Central memory CD8-positive, alpha-beta T cell (primary cell): ENCODE results near the gene ALX1.

ENCODE experiments used
- ATAC-seq: fragments of 150-1000 bp; cut with Tn5 transposase; replicated peaks from 2 replicates; pipeline ENCODE4 v1.10.0; 2022; ENCODE audit warnings: mild to moderate bottlenecking, moderate FRiP score, moderate number of reproducible peaks; ENCODE audit not compliant: poor library complexity, severe bottlenecking; ENCODE audit errors: extremely low read depth
- DNase-seq, 2 donors: peaks; one replicate each; pipeline ENCODE4 v3.0.0; 2021; ENCODE audit warnings: low spot score in 2 of 2
- H3K27ac Mint-ChIP-seq: one replicate; pipeline ENCODE4 v1.8.0; 2022; ENCODE audit warnings: low read depth, mild to moderate bottlenecking, moderate library complexity, mixed read lengths
- H3K27me3 Mint-ChIP-seq: one replicate; pipeline ENCODE4 v1.8.0; 2022; ENCODE audit warnings: mixed read lengths
- H3K36me3 Mint-ChIP-seq: one replicate; pipeline ENCODE4 v1.8.0; 2022; ENCODE audit warnings: mild to moderate bottlenecking, moderate library complexity, mixed read lengths; ENCODE audit not compliant: insufficient read depth
- H3K4me1 Mint-ChIP-seq: one replicate; pipeline ENCODE4 v1.8.0; 2022; ENCODE audit warnings: mixed read lengths
- H3K4me3 Mint-ChIP-seq: one replicate; pipeline ENCODE4 v1.8.0; 2022; ENCODE audit warnings: mild to moderate bottlenecking, moderate library complexity, mixed read lengths
- H3K9me3 Mint-ChIP-seq: one replicate; pipeline ENCODE4 v1.8.0; 2022; ENCODE audit warnings: mixed read lengths

ALX1 gene

DNA sequence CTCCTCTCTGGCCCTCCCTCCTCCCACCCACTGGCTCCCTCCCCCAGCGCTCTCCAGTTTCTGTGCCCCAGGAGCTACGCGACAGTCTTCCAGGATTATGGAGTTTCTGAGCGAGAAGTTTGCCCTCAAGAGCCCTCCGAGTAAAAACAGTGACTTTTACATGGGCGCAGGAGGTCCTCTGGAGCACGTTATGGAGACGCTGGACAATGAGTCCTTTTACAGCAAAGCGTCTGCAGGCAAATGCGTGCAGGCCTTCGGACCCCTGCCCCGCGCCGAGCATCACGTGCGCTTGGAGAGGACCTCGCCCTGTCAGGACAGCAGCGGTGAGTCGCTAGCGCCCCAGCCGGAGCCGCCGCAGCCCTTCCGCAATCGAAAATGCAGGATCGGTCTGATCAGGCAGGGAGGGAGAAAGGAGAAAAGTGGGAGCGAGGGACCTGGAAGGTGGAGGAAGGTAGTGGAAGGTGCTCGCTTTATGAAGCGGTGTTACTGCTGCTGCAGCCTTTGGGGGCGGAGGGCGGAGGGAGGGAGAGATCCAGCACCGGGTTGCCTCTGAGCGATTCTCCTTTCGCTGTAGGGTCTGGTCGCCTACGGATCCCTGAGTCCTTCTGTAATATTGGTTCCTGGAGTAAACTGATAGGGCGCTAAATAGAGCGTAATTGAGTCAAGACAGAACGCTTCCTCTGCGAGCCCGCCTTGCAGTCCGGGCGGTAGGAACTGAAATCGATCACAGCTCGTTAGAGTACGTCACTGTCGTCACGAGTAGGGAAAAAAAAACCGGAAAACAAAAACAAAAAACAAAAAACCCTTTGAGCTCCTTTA, at the start of gene ALX1:
Gene ALX1, plus strand, starts transcription at position 56 of the 819 bp plus-strand sequence. Its CDS starts 42 bp downstream, at position 98.
- ATAC-seq (no peak), DNase-seq (no peak)
- H3K27me3 Mint-ChIP-seq, result no peaks in the 10 kb centered on the region
- no peaks in the 10 kb centered on the region for H3K36me3 Mint-ChIP-seq
- peaks cover 4% of the 10 kb centered on the region for H3K9me3 Mint-ChIP-seq
- no peak within 1 kb of the TSS for H3K27ac Mint-ChIP-seq
- H3K4me3 Mint-ChIP-seq, result peak within 1 kb of the TSS; percentile 9
- H3K4me1 Mint-ChIP-seq, result no peaks in the 10 kb centered on the region

DNA sequence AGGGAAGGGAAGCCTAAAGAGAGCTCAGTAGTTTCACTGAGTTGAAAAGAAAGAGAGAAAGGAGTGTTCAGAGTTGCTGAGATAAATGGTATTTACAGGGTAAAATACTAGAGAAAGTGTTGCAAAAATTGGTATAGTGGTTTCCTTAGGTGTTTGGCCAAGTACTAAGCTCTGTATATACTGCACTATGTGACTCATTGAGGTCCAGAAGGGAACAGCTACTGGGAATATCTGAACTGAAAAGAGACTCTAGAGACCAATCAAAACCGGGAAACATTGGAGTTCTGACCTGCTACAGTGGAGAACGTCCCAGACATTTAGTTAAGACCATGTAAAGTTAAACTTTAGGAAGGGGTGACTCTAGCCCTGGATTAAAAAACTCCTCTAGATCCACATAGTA, 42.7 kb upstream of the ALX1 start:
- no peak overlapping the region for H3K27ac Mint-ChIP-seq
- no peaks in the 10 kb centered on the region for H3K4me1 Mint-ChIP-seq
- H3K27me3 Mint-ChIP-seq, result no peaks in the 10 kb centered on the region
- no peak overlapping the region for H3K4me3 Mint-ChIP-seq
- no peaks in the 10 kb centered on the region for H3K36me3 Mint-ChIP-seq
- peaks cover 6% of the 10 kb centered on the region for H3K9me3 Mint-ChIP-seq
- DNase-seq, result no peak
- no peak for ATAC-seq

DNA sequence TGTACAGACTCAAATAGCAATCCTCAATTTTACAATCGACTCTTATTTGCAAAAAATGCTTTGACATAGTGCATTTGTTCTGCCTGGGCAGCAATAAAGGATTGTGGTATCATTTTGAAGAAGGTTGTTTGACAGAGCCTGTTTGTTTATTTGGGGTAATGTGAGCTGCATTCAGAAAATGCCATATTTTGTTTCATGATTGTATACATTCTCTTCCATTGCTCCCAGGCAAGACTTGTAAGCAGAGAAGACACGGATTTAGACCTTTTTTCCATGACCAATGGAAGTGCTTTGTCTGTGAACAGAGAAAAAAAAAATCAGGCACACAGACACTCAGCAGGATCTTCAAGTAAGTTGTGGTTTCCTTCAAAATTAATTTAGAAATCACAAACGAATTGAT, 35.5 kb upstream of the ALX1 start:
- no peaks in the 10 kb centered on the region for H3K27me3 Mint-ChIP-seq
- no peaks in the 10 kb centered on the region for H3K4me1 Mint-ChIP-seq
- peaks cover 10% of the 10 kb centered on the region for H3K9me3 Mint-ChIP-seq
- H3K27ac Mint-ChIP-seq, result no peak overlapping the region
- no peaks in the 10 kb centered on the region for H3K36me3 Mint-ChIP-seq
- ATAC-seq, result no peak
- no peak overlapping the region for H3K4me3 Mint-ChIP-seq
- no peak for DNase-seq

DNA sequence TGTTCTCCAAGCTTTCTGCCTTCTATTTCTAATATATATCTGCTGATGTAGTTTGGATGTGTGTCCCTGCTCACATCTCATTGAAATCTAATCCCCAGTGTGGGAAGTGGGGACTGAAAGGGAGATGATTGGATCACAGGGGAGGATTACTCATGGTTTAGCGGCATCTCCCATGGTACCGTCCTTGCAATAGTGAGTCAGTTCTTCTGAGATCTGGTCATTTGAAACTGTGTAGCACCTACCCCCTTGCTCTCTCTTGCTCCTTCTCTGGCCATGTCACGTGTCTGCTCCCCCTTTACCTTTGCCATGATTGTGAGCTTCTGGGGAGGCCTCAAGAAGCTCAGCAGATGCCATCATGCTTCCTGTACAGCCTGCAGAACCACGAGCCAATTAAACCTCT, 26.2 kb upstream of the ALX1 start:
- H3K36me3 Mint-ChIP-seq, result no peaks in the 10 kb centered on the region
- H3K4me3 Mint-ChIP-seq, result no peak overlapping the region
- H3K9me3 Mint-ChIP-seq, result peaks cover 9% of the 10 kb centered on the region
- H3K27ac Mint-ChIP-seq, result no peak overlapping the region
- no peaks in the 10 kb centered on the region for H3K27me3 Mint-ChIP-seq
- DNase-seq (no peak), ATAC-seq (no peak)
- no peaks in the 10 kb centered on the region for H3K4me1 Mint-ChIP-seq

DNA sequence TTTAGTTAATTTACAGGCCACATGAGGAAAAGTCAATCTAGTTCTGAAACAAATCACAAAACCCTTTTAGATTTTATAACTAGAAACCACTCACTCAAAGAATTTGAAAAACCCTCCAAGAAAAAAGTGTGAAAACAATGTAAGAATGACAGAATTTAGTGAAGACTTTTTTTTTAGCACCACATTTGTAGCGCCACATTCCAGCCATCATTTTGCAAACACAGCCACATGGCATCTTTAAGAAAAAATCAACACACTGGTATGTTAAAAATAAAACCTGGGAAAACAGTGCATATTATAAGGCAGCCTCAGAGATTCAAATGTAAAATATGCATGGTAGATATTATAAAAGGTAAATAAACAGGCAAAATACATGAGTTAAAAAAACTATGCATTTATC, 22.3 kb upstream of the ALX1 start:
- H3K27ac Mint-ChIP-seq, result no peak overlapping the region
- ATAC-seq, result no peak
- H3K4me1 Mint-ChIP-seq, result no peaks in the 10 kb centered on the region
- H3K9me3 Mint-ChIP-seq, result peaks cover 6% of the 10 kb centered on the region
- DNase-seq, result no peak
- no peaks in the 10 kb centered on the region for H3K27me3 Mint-ChIP-seq
- no peak overlapping the region for H3K4me3 Mint-ChIP-seq
- no peaks in the 10 kb centered on the region for H3K36me3 Mint-ChIP-seq

DNA sequence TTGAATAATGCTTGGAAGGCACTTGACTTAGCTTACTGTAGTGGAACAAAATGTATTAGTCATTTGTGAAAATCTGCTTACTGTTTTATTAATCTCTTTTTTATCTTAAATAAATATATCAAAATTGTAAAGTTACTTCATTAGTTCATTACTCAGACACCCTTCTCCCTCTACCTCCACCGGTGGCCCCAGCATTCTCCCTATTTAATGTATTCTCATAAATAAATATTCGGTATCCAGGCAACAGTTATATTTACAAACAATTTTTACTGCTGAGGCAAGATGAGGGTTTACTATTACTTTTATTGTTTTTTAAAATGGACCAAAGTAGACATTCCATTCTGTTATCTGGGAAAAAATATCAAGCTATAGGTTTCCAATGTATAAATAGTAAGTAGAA, 19.6 kb upstream of the ALX1 start:
- Mint-ChIP-seq H3K4me3 (no peak overlapping the region), H3K4me1 (no peaks in the 10 kb centered on the region), H3K9me3 (no peaks in the 10 kb centered on the region), H3K27ac (no peak overlapping the region), H3K27me3 (no peaks in the 10 kb centered on the region), H3K36me3 (no peaks in the 10 kb centered on the region)
- DNase-seq (no peak), ATAC-seq (no peak)

DNA sequence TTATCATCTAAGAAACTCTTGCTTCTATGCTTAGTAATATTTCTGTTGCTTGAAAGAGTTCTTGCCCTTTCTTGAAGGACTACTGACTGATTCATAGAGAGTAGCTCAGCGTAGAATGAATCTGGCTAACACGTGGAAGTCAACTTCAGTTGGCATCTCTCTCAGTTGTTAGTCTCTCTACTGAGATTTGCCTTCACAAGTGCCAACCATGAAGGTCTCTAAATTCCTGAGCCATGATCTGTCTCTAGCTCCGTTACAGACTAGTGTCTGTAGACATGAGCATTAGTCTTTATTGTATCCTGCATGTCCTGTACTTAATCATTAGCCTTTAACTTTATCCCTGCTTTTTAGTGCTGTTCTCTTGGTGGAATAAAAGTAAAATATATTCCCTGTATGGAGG, 19.1 kb upstream of the ALX1 start:
- no peaks in the 10 kb centered on the region for H3K4me1 Mint-ChIP-seq
- no peak overlapping the region for H3K4me3 Mint-ChIP-seq
- DNase-seq (no peak), ATAC-seq (no peak)
- no peak overlapping the region for H3K27ac Mint-ChIP-seq
- H3K36me3 Mint-ChIP-seq, result no peaks in the 10 kb centered on the region
- H3K27me3 Mint-ChIP-seq, result no peaks in the 10 kb centered on the region
- H3K9me3 Mint-ChIP-seq, result no peaks in the 10 kb centered on the region

DNA sequence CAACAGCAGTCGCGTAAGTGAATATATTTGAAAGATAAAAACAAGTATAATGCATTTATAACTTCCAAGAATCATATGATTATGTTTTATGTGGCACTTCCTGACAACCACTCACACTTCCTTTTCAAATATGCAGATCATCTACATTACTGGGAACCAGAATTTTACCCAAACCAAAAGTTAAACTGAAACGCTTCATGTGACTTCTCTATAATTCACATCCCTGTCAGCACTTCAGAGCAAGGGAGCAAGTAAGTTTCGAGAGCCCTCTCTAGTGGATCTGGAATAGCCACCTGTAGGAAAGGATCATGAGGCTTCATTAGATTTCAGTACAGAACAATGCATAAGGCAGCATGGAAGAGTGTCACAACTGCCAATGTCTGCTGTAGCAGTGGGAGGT, 13.7 kb upstream of the ALX1 start:
- Mint-ChIP-seq H3K9me3 (no peaks in the 10 kb centered on the region), H3K4me3 (no peak overlapping the region), H3K4me1 (no peaks in the 10 kb centered on the region), H3K27me3 (no peaks in the 10 kb centered on the region), H3K27ac (no peak overlapping the region), H3K36me3 (no peaks in the 10 kb centered on the region)
- ATAC-seq, result no peak
- DNase-seq, result no peak

DNA sequence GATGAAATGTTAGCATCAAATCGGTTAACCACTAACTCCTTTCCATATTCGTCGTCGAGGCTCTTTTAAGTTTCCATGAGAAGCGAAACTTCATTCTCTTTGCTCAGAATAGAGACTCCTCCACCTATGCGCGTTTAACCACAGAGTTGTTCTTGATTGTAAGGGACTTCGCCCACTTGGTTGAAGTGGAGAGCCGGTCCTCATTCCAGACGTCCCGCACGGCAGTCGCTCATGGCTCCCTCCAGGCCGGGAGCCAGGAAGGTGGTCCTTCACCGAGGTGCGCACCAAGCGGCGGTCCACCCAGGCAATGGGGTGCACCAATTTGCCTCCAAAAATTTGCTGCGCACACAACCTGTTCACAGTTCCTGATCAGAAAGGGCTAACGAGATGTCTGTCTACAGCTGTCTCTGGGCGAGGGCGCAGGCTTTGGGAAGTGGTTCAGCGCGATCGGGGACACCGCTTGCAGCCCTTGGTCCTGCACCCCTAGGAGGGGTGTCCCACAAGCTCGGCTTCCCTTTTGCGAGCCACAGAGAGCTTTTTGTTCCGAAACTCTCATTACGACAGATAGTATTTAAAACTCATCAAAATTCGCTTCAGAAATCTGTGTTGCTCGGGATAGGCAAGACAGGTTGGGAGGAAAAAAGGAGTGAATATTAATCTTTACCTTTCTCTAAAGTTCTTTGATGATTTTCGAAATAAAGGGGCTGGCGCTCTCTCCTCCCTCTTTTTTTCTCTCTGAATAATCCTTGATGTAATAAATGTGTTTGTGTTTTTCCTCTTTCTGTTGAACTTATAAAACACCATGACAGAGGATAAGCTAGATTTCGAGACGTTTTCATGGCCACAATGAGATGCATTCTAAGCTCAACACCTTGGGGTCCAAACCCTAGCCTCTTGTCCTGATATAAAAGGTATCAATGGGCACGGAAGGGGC, 6.4 kb upstream of the ALX1 start:
- peaks cover 9% of the 10 kb centered on the region for H3K9me3 Mint-ChIP-seq
- no peaks in the 10 kb centered on the region for H3K27me3 Mint-ChIP-seq
- no peak for DNase-seq
- H3K4me3 Mint-ChIP-seq, result no peak overlapping the region
- H3K4me1 Mint-ChIP-seq, result no peaks in the 10 kb centered on the region
- H3K36me3 Mint-ChIP-seq, result no peaks in the 10 kb centered on the region
- H3K27ac Mint-ChIP-seq, result no peak overlapping the region
- no peak for ATAC-seq

DNA sequence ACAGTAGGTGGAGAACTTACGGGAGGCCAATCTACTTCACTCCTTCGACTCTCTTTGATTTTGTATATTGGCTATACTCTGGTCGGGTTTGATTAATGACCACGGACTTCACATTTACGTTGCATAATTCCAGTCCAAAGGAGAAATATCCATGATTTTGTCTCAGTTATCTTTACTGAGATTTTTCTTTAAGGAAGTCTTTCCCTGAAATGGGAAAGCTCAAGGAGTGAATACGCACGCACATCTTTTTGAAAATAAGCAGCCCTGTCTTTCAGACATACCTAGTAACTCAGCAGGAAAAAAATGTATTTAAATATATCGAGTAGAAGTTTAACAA, 5.7 kb upstream of the ALX1 start:
- Mint-ChIP-seq H3K36me3 (no peaks in the 10 kb centered on the region), H3K4me3 (no peak overlapping the region), H3K4me1 (no peaks in the 10 kb centered on the region), H3K27ac (no peak overlapping the region), H3K9me3 (peaks cover 9% of the 10 kb centered on the region), H3K27me3 (no peaks in the 10 kb centered on the region)
- ATAC-seq (no peak), DNase-seq (no peak)

DNA sequence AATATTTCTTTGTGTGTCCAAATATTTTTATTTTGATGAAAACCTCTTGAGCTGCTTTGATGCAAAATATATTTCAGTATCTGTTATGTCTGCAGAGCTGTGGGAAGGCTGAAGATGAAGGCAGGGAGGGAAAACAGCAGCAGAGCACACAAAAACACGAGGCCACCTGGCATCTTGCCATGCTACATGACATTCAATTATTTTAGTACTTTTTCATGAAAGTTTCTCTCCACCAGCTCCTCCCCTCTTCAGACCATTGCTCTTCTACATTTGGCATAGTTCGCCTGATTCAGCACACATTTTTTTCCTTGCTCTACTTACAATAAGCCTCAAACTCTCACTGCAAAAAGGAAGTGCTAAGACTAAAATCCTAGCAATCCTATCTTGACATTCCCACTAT, 4.6 kb upstream of the ALX1 start:
- no peak overlapping the region for H3K4me3 Mint-ChIP-seq
- no peak overlapping the region for H3K27ac Mint-ChIP-seq
- no peak for ATAC-seq
- no peaks in the 10 kb centered on the region for H3K27me3 Mint-ChIP-seq
- peaks cover 9% of the 10 kb centered on the region for H3K9me3 Mint-ChIP-seq
- no peaks in the 10 kb centered on the region for H3K36me3 Mint-ChIP-seq
- DNase-seq, result no peak
- no peaks in the 10 kb centered on the region for H3K4me1 Mint-ChIP-seq

DNA sequence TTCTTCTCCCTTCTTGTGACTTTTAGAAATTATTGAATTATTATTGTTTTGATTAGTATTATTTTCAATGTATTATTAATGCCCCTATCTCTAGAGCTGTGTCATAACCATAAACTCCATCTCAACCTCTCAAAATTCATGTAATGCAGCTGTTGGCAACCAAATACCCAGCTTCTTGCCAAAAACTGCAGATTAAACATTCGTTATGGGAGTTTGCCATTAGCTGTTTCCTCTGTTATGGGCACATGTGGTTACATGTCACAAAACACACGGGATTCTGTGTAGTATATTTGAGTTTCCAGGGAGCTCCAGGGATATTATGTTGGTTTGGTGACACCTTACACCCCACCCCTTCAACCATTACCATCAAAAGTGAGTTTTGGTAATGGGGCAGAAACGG, 2.8 kb upstream of the ALX1 start:
- Mint-ChIP-seq H3K9me3 (peaks cover 9% of the 10 kb centered on the region), H3K4me1 (no peaks in the 10 kb centered on the region), H3K27me3 (no peaks in the 10 kb centered on the region), H3K36me3 (no peaks in the 10 kb centered on the region), H3K4me3 (no peak overlapping the region), H3K27ac (no peak overlapping the region)
- DNase-seq (no peak), ATAC-seq (no peak)
